K562 (cell line): ENCODE results near the gene DCDC2. TPM values are rescaled to one million over a fixed set of nuclear protein-coding genes. Genes with fewer than 3 reads are reported as not detected.

Source experiments
- ATAC-seq: fragments of 200-7000 bp; cut with Tn5 transposase; 3 replicates; pipeline ENCODE4 v1.9.1; 2020; ENCODE audit warnings: moderate library complexity
- BruUV-seq: library from RNA; stranded (reverse); fragments of 400-500 nt; replicated peaks from 2 replicates; lab custom pipeline; 2021; lab: Mats Ljungman, UMichigan
- CTCF ChIA-PET: fragments of 300-600 bp; formaldehyde crosslinking; extraction: SDS; loops from one replicate; lab custom pipeline; 2021; ENCODE audit warnings: low intra/inter-chr PET ratio; lab: Yijun Ruan, JAX
- POLR2A ChIA-PET: fragments of 300-600, 350-650 bp; sonication (Branson Sonifier 250); formaldehyde crosslinking; extraction: SDS; loops from one replicate; lab custom pipeline; 2021; ENCODE audit warnings: antibody characterized with exemption, inconsistent platforms; lab: Yijun Ruan, JAX
- DNase-seq, 4 experiments: peaks; one replicate each; pipeline versions ENCODE4 v3.0.0 to v3.0.0-alpha.2; 2011 to 2018; ENCODE audit warnings: low spot score in 3 of 4, mixed read lengths in 3 of 4; ENCODE audit errors: extremely low read depth in 1 of 4
- FAIRE-seq: peaks from 2 replicates; lab custom pipeline; 2011; peaks lifted over from hg19 to GRCh38; lab: Jason Lieb, UNC
- H2AFZ ChIP-seq: 2 replicates; pipeline ENCODE4 v1.6.0; 2011; ENCODE audit warnings: low read depth, low read length, control low read depth, inconsistent platforms
- H3K27ac ChIP-seq: fragments of 200-600 bp; 3 replicates; pipeline ENCODE4 v1.8.0; 2011; ENCODE audit warnings: low read depth, mild to moderate bottlenecking, control low read depth, inconsistent platforms, low read length, moderate library complexity, mixed read lengths; ENCODE audit errors: extremely low read depth
- H3K27me3 ChIP-seq, 2 experiments: fragments of 300-600 bp in 1 of 2; 2 replicates in 1 of 2; 3 replicates in 1 of 2; pipeline versions ENCODE4 v1.6.0 to v1.8.0; 2011; ENCODE audit warnings: inconsistent platforms in 2 of 2, low read length in 2 of 2, mild to moderate bottlenecking in 1 of 2, mixed read lengths in 1 of 2, moderate library complexity in 1 of 2; ENCODE audit not compliant: control insufficient read depth in 2 of 2, insufficient read depth in 2 of 2
- H3K36me3 ChIP-seq: fragments of 300-600 bp; 3 replicates; pipeline ENCODE4 v1.8.0; 2011; ENCODE audit warnings: mild to moderate bottlenecking, low read length, inconsistent platforms; ENCODE audit not compliant: control insufficient read depth, insufficient read depth
- H3K4me1 ChIP-seq, 2 experiments: fragments of 200-600 bp in 1 of 2; replicated peaks in 1 of 2; 2 replicates in 1 of 2; 3 replicates in 1 of 2; pipeline versions ENCODE4 v1.5.1 to v1.8.0; 2011; ENCODE audit warnings: inconsistent platforms in 2 of 2, low read length in 2 of 2, mild to moderate bottlenecking in 1 of 2, mixed read lengths in 1 of 2, moderate library complexity in 1 of 2; ENCODE audit not compliant: control insufficient read depth in 2 of 2, insufficient read depth in 2 of 2
- H3K4me2 ChIP-seq: 2 replicates; pipeline ENCODE4 v1.6.1; 2011; ENCODE audit warnings: low read length, control low read depth, inconsistent platforms, mixed read lengths; ENCODE audit not compliant: insufficient read depth
- H3K4me3 ChIP-seq: fragments of 200-600 bp; sonication (generic), shearing (Covaris generic); 2 replicates; pipeline ENCODE4 v1.5.1; 2016; ENCODE audit warnings: control low read depth, inconsistent platforms
- H3K79me2 ChIP-seq: fragments of 200-600 bp; 3 replicates; pipeline ENCODE4 v1.8.0; 2011; ENCODE audit warnings: low read length, inconsistent platforms; ENCODE audit not compliant: control insufficient read depth, insufficient read depth
- H3K9ac ChIP-seq, 2 experiments: 2 replicates each; pipeline versions ENCODE4 v1.6.0 to v1.6.1; 2011; ENCODE audit warnings: low read depth in 2 of 2, low read length in 2 of 2, control low read depth in 1 of 2, inconsistent platforms in 1 of 2, mild to moderate bottlenecking in 1 of 2, mixed read lengths in 1 of 2; ENCODE audit not compliant: insufficient read depth in 1 of 2
- H3K9me1 ChIP-seq: one replicate; pipeline ENCODE4 v1.6.0; 2011; ENCODE audit warnings: inconsistent platforms, mild to moderate bottlenecking, low read length, moderate library complexity; ENCODE audit not compliant: control insufficient read depth, insufficient read depth
- H3K9me3 ChIP-seq: replicated peaks from 2 replicates; pipeline ENCODE4 v1.5.1; 2011; ENCODE audit warnings: low read depth, low read length, inconsistent platforms; ENCODE audit not compliant: control insufficient read depth, insufficient read depth
- H4K20me1 ChIP-seq: replicated peaks from 2 replicates; pipeline ENCODE4 v1.6.1; 2011; ENCODE audit warnings: low read length, inconsistent platforms, mixed read lengths; ENCODE audit not compliant: control insufficient read depth, insufficient read depth
- ADNP ChIP-seq: fragments of 200-800 bp; sonication (Bioruptor generic); IDR thresholded peaks from 2 replicates; pipeline ENCODE4 v1.6.1; 2016; ENCODE audit warnings: missing genetic modification characterization, missing compliant biosample characterization
- HMGN3 ChIP-seq: IDR thresholded peaks from 2 replicates; pipeline ENCODE4 v1.6.1; 2011; ENCODE audit warnings: borderline replicate concordance, low read depth, mild to moderate bottlenecking, mixed read lengths, low read length; ENCODE audit not compliant: insufficient read length; ENCODE audit errors: extremely low read depth
- LCOR ChIP-seq: sonication (generic); formaldehyde crosslinking; IDR thresholded peaks from 2 replicates; pipeline ENCODE4 v1.8.0; 2022; ENCODE audit warnings: mild to moderate bottlenecking, missing genetic modification reagents
- MITF ChIP-seq: IDR thresholded peaks from 2 replicates; pipeline ENCODE4 v1.6.1; 2014; ENCODE audit warnings: antibody characterized with exemption
- NFIX ChIP-seq: fragments of 250-450 bp; sonication (Bioruptor Pico); IDR thresholded peaks from 2 replicates; pipeline ENCODE4 v1.4.0; 2020; ENCODE audit warnings: low read depth, mild to moderate bottlenecking, moderate library complexity
- PHB2 ChIP-seq: fragments of 450-650 bp; IDR thresholded peaks from 2 replicates; pipeline ENCODE4 v1.6.1; 2017; ENCODE audit warnings: low read depth
- RBBP5 ChIP-seq: fragments of 200-600 bp; sonication (generic); IDR thresholded peaks from 2 replicates; pipeline ENCODE4 v1.6.1; 2012; ENCODE audit warnings: borderline replicate concordance, mild to moderate bottlenecking, low read length, control low read depth, inconsistent platforms; ENCODE audit not compliant: insufficient read depth, poor library complexity, severe bottlenecking
- SRSF9 ChIP-seq: fragments of 200-400 bp; formaldehyde crosslinking; IDR thresholded peaks from 2 replicates; pipeline ENCODE4 v1.6.1; 2017; ENCODE audit warnings: low read depth, low read length, borderline replicate concordance
- ZEB2 ChIP-seq: fragments of 450-650 bp; IDR thresholded peaks from 2 replicates; pipeline ENCODE4 v1.6.1; 2016
- ZFX ChIP-seq: sonication (generic); formaldehyde crosslinking; IDR thresholded peaks from 2 replicates; pipeline ENCODE4 v1.8.0; 2022; ENCODE audit warnings: mild to moderate bottlenecking, missing genetic modification reagents, moderate library complexity
- ZNF140 ChIP-seq: fragments of 250-450 bp; sonication (Bioruptor Pico); IDR thresholded peaks from 2 replicates; pipeline ENCODE4 v1.8.0; 2021; ENCODE audit warnings: moderate library complexity, mild to moderate bottlenecking, inconsistent platforms
- ZNF584 ChIP-seq: fragments of 200-800 bp; sonication (Bioruptor generic); IDR thresholded peaks from 2 replicates; pipeline ENCODE4 v1.6.1; 2016; ENCODE audit warnings: low read depth, mild to moderate bottlenecking, missing genetic modification characterization, missing compliant biosample characterization
- ZNF695 ChIP-seq: fragments of 450-650 bp; formaldehyde crosslinking; IDR thresholded peaks from 2 replicates; pipeline ENCODE4 v1.4.0; 2020; ENCODE audit warnings: mild to moderate bottlenecking, moderate library complexity
- ZSCAN32 ChIP-seq: fragments of 450-650 bp; formaldehyde crosslinking; IDR thresholded peaks from 2 replicates; pipeline ENCODE4 v1.4.0; 2020; ENCODE audit warnings: mild to moderate bottlenecking, moderate library complexity
- in situ Hi-C: fragments of 300-500 bp; cut with MboI; formaldehyde crosslinking; loops from 4 replicates; pipeline ENCODE4 v1.15.0; 2018; ENCODE audit warnings: inconsistent platforms, mixed read lengths
- intact Hi-C: fragments of 100-400 bp; cut with micrococcal nuclease; formaldehyde crosslinking; loops from 2 replicates; pipeline ENCODE4 v1.14.2; 2022
- polyA plus RNA-seq, 8 experiments: library from polyadenylated mRNA; depleted of rRNA in 4 of 8; stranded (reverse) in 5 of 8; unstranded in 3 of 8; fragments of >200 nt; fragmentation: Nextera tagmentation in 2 of 8; fragmentation: Illumina TruSeq in 1 of 8; extraction: Ambion mirVana in 2 of 8; extraction: Trizol in 1 of 8; gene quantifications; 2 replicates each; pipeline versions ENCODE4 v1.2.1 to v1.2.3, GENCODE V29; 2011 to 2014; ENCODE audit warnings: inconsistent platforms in 1 of 8, missing spikeins in 1 of 8
- total RNA-seq, 7 experiments: library from RNA; depleted of rRNA in 6 of 7; stranded (reverse); fragments of >200 nt in 6 of 7; fragmentation: Illumina TruSeq in 2 of 7; extraction: Trizol in 2 of 7; gene quantifications; 2 replicates each; pipeline versions ENCODE4 v1.2.1 to v1.2.3, GENCODE V29; 2011 to 2021; ENCODE audit warnings: low replicate concordance in 1 of 7

The DCDC2 gene
- total and polyA plus RNA-seq, 9 of the 15 experiments (the other 6 are each of a cell fraction or from before 2014, with no cell fraction given) = 0.04 TPM; not detected in 8

DNA sequence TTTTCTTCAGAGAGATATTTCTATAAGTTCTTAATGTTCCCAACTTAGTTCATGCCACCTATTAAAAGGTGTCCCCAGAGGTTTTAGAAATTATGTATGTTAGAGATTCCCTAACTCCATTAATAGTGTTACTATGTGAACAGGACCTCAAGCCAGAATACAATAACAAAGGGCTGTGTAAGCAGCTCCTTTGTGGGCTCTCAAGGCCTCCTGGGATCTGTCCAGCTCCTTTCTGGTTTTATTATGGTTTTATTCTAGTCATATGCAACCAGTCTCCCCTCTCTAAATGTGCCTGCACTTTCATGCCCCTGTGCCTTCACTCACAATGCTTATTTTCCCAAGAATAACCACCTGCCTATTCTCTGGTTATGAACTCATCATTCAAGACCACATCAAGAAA is 209.2 kb downstream of the DCDC2 start:
- Histone ChIP-seq H4K20me1 (no peaks in the 10 kb centered on the region), H3K4me1 (no peaks in the 10 kb centered on the region), H3K4me2 (no peak overlapping the region), H3K27me3 (no peaks in the 10 kb centered on the region), H3K9me1 (no peaks in the 10 kb centered on the region), H3K9me3 (no peaks in the 10 kb centered on the region), H3K36me3 (no peaks in the 10 kb centered on the region), H3K9ac (no peak overlapping the region), H3K27ac (no peak overlapping the region), H3K4me3 (no peak overlapping the region), H3K79me2 (no peaks in the 10 kb centered on the region), H2AFZ (no peak overlapping the region)
- DNase-seq (no peak), FAIRE-seq (no peak), ATAC-seq (no peak)
- POLR2A ChIA-PET = no interaction called here
- intact Hi-C loops = no loop called here
- TF ChIP-seq LCOR (CRISPR knock-in tag) (no peak), ZSCAN32 (CRISPR knock-in tag) (no peak), HMGN3 (no peak), SRSF9 (no peak), ZFX (CRISPR knock-in tag) (no peak), ZNF584 (no peak), ZNF695 (no peak), PHB2 (no peak), MITF (no peak), ZNF140 (CRISPR knock-in tag) (no peak), ADNP (tag) (no peak), ZEB2 (no peak), NFIX (CRISPR knock-in tag) (no peak), RBBP5 (no peak)
- CTCF ChIA-PET = no interaction called here
- in situ Hi-C loops = no loop called here
- no TSS peak for BruUV-seq
